WERI-Rb-1 (cell line): ENCODE measurements around the gene ALG2.
A peak's percentile ranks its signal among the peaks of the same experiment; 100 is the strongest.

Experiments
- DNase-seq: peaks from one replicate; pipeline ENCODE4 v3.0.0-alpha.2; 2020
- H3K27ac ChIP-seq: fragments of 250-450 bp; sonication (Bioruptor Pico); 2 replicates; pipeline ENCODE4 v1.5.1; 2020; ENCODE audit warnings: mild to moderate bottlenecking, moderate library complexity
- H3K27me3 ChIP-seq: fragments of 250-450 bp; sonication (Bioruptor Pico); 2 replicates; pipeline ENCODE4 v1.5.1; 2021; ENCODE audit warnings: mild to moderate bottlenecking, low read depth, moderate library complexity; ENCODE audit not compliant: insufficient read depth, severe bottlenecking
- H3K36me3 ChIP-seq: fragments of 250-450 bp; sonication (Bioruptor Pico); 2 replicates; pipeline ENCODE4 v1.5.1; 2020; ENCODE audit warnings: mild to moderate bottlenecking, moderate library complexity
- H3K4me3 ChIP-seq: 2 replicates; pipeline ENCODE4 v1.5.1; 2011; ENCODE audit warnings: low read depth, mild to moderate bottlenecking, control low read depth, low read length
- H3K9me3 ChIP-seq: fragments of 250-450 bp; sonication (Bioruptor Pico); 2 replicates; pipeline ENCODE4 v1.5.1; 2021; ENCODE audit warnings: mild to moderate bottlenecking, moderate library complexity; ENCODE audit not compliant: severe bottlenecking
- TF ChIP-seq, protein P1 (sequence below): IDR thresholded peaks from 2 replicates; pipeline ENCODE4 v1.5.1; 2011; ENCODE audit warnings: low read depth, mild to moderate bottlenecking, control low read depth, inconsistent platforms, low read length

The ALG2 gene

DNA sequence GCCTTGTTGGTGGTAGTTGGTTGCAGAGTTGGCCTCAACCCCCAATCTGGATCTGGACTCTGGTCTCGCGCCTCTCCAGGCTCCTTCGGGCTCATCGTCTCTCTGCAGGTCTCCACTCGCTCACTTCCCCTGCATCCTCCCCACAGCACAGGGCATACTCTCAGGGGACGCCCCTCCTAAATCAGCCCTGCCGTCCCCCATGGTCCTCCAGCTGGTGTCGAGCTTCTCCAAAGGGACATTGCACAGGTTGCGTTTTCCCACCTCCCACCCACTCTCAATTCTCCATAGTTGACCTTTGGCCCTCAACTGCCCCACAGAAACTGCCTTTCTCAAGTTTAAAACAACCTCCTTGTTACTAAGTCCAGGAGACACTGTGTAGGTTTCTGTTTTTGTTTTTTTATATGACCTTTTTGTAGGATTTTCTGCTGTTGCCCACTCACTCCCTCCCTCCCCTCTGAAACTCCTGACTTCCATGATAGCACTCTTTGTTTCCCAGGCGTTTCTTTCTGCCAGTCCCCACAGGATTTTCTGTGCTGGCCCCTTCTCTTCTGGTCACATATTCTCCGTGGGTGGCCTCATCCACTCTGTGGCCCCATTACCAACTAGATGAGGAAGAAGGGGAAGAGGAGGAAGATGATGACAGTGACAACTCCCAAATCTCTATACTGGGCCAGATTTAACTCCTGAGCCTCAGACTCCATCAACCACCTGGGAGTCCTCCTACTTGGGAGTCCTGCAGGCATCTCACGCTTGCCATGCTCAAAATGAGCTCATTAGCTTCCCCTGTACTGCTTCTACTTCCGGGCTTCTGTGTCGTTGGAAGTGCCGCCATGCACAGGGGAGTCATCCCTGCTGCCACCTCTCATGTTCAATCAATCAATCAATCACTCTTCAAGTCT lies 50.3 kb downstream of the ALG2 start:
- TF ChIP-seq, protein P1, sequence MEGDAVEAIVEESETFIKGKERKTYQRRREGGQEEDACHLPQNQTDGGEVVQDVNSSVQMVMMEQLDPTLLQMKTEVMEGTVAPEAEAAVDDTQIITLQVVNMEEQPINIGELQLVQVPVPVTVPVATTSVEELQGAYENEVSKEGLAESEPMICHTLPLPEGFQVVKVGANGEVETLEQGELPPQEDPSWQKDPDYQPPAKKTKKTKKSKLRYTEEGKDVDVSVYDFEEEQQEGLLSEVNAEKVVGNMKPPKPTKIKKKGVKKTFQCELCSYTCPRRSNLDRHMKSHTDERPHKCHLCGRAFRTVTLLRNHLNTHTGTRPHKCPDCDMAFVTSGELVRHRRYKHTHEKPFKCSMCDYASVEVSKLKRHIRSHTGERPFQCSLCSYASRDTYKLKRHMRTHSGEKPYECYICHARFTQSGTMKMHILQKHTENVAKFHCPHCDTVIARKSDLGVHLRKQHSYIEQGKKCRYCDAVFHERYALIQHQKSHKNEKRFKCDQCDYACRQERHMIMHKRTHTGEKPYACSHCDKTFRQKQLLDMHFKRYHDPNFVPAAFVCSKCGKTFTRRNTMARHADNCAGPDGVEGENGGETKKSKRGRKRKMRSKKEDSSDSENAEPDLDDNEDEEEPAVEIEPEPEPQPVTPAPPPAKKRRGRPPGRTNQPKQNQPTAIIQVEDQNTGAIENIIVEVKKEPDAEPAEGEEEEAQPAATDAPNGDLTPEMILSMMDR: no peak
- DNase-seq: no peak
- no peaks in the 10 kb centered on the region for H3K27me3 ChIP-seq
- H3K27ac ChIP-seq: peak overlapping the region; percentile 76
- H3K36me3 ChIP-seq: no peaks in the 10 kb centered on the region
- H3K4me3 ChIP-seq: no peak overlapping the region
- H3K9me3 ChIP-seq: no peaks in the 10 kb centered on the region

DNA sequence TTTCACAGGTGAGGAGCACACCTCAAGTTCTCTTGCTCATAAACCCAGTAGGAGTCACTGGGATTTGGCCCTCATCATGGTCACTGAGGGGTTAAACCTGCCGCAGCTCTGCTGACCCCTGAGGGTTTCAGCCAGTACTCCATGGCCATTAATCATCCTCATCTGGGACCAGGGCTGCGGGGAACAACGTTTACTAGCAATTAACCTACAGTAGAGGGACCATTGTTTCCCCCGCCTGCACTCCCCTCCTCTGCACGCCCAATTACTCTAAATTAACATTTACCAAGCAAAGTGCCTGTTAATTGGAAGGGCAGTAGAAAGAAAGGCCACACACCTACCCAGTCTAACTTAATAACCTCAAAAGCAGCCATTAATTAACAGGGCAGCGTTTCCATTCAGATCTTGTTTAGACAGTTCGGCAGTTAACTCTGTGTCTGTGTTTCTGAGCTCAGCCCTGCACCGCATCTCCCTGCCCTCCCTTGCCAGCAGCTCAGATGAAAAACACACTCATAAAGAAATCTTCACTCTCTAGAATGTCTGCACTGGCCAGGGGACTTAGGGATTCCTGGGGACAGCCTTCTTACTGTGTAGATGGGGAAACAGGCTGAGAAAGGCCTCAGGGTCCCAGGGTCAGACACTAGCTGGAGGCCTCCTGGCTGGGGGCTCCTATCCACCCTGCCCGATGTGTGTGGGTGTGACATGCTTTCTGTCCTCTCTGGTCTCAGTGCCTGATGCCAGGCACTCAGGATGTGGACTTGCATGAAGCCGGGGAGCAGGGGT lies 51.6 kb downstream of the ALG2 start:
- H3K27me3 ChIP-seq: no peaks in the 10 kb centered on the region
- H3K27ac ChIP-seq: peak overlapping the region; percentile 64
- DNase-seq: peak; percentile 78
- no peak overlapping the region for H3K4me3 ChIP-seq
- TF ChIP-seq, protein P1: peak; percentile 48
- no peaks in the 10 kb centered on the region for H3K36me3 ChIP-seq
- no peaks in the 10 kb centered on the region for H3K9me3 ChIP-seq

DNA sequence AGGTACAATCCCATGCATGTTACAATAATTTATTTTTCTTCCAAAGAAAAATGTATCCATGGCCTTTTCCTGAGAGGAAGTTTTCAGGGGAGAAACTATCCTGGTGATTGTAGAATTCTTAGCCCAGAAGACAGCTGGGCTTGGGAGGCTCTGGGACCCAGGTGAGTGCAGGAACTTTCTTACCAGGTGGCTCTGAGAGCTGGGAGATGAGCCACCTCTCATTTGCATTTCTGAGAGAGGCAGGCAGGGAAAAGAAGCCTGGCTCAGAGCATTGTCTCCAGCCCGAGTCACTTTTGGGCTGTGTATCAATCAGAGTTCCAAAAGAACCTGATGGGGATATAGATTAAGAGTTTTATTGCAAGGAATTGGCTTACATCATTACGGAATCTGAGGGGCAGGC lies 52.7 kb downstream of the ALG2 start:
- Histone ChIP-seq H3K4me3 (no peak overlapping the region), H3K27ac (no peak overlapping the region; the same call in 1 of the 2 replicates), H3K36me3 (no peaks in the 10 kb centered on the region), H3K9me3 (no peaks in the 10 kb centered on the region), H3K27me3 (no peaks in the 10 kb centered on the region)
- TF ChIP-seq, protein P1: no peak
- DNase-seq: no peak

DNA sequence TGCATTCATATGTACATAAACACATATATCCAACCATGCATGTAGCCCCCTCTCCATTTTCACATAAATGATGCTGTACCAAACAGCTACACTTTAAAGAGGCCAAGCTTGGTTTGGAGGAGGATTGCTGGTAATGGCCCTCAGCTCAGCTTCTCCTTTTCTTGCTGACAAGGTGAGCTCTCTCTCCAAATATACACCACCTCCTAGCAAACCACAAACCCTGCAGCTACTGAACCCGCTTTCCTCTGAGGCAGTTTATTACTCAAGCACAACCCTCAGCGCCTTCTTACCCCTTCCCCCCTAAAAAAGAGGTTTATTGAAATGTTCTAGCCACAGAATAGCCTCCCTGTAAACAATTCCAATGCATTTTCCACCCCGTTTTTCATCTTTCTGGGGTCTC lies 54.0 kb downstream of the ALG2 start:
- H3K27ac ChIP-seq: no peak overlapping the region
- no peaks in the 10 kb centered on the region for H3K36me3 ChIP-seq
- H3K9me3 ChIP-seq: no peaks in the 10 kb centered on the region
- no peak for DNase-seq
- TF ChIP-seq, protein P1: no peak
- H3K4me3 ChIP-seq: no peak overlapping the region
- H3K27me3 ChIP-seq: no peaks in the 10 kb centered on the region

DNA sequence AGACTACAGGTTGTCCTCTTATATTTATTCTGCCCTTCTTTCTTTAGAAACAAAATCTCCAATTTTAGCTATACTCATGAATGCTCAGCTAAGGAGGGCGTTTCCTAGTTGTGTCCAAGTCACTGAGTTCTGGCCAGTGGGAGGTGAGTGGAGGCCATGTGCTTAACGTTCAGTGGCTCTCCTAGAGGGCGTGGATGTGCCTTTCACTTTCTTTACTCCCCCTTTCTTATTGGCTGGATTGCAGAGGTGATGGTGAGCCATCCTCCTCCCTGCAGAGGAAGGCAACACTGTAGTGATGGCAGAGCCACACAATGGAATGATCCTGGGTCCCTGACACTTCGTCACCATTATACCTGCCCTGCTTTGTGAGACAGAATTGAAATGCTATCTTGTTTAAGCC lies 54.6 kb downstream of the ALG2 start:
- DNase-seq: no peak
- Histone ChIP-seq H3K9me3 (no peaks in the 10 kb centered on the region), H3K27me3 (no peaks in the 10 kb centered on the region), H3K4me3 (no peak overlapping the region), H3K36me3 (no peaks in the 10 kb centered on the region), H3K27ac (no peak overlapping the region)
- TF ChIP-seq, protein P1: no peak
